M059J (cell line): ENCODE data around the gene MLLT1. TPM values are rescaled to one million over a fixed set of nuclear protein-coding genes. Genes with fewer than 3 reads are reported as not detected.

Source experiments
- DNase-seq: peaks from one replicate; pipeline ENCODE4 v3.0.0-alpha.2; 2012; ENCODE audit warnings: low read depth
- total RNA-seq: library from RNA; depleted of rRNA; stranded (reverse); fragments of >200 nt; shearing (Covaris generic); gene quantifications from 2 replicates; pipeline ENCODE4 v1.2.3, GENCODE V29; 2014

Gene MLLT1
- total RNA-seq, 1 experiment from 2014 or later = 22.6 TPM

DNA sequence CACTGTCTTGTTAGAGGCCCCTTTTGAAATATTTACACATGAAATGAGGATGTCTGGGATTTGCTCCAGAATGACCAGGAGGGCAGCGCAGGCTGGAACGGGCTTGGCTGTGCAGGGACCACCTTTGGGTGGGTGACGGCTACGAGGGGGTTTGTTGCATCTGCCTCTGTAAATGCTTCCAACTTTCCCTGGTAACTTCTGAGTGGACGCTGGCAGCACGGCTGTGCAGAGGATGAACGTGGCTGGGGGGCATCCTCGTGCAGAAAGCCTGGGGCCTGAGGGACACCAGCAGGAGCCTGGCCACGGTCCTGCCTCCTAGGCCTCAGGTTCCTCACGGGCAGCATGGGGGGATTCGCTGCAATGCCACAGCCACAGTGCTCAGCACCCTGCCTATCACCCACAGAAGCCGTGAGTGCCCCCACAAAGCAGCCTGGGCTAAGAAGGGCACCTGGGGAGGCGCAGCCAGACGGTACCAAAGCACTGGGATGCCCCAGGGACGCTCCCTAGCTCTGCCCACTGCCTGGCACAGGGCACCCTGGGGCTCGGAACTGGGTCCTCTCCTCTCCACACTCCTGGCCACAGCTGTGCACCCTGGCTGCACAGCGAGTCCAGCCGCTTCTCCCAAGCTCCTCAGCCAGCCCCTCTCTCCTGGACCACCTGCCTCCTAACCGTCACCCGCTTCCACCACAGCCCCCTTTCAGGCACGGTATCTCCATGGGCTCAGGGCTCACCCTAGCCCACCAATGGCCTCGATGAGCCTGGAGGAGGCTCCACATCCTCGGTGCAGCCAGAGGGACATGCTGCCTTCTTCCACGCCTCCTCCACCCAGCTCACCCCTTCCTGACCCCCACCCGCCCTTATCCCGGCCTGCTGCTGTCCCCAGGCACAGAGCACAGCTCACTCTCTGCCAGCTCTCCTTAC is 44.5 kb downstream of the MLLT1 start:
- no peak for DNase-seq

DNA sequence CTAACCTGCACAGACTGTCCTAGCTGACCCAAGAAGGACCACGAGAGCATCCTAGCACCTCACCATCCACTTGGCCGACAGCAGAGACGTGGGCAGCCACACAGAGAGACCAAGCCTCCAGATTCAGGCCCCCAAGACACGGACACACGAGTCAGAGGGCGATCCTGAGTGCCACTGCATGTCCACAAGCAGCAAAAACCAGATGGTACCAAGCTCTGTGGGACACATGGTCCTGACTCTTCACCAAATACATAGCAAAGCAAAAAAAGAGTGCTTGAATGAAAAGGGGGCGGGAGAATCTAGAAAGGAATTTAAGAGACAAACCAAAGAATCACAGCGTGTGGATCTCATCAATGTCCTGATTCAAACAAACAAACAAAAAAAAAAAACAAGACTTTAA is 45.2 kb downstream of the MLLT1 start:
- no peak for DNase-seq

DNA sequence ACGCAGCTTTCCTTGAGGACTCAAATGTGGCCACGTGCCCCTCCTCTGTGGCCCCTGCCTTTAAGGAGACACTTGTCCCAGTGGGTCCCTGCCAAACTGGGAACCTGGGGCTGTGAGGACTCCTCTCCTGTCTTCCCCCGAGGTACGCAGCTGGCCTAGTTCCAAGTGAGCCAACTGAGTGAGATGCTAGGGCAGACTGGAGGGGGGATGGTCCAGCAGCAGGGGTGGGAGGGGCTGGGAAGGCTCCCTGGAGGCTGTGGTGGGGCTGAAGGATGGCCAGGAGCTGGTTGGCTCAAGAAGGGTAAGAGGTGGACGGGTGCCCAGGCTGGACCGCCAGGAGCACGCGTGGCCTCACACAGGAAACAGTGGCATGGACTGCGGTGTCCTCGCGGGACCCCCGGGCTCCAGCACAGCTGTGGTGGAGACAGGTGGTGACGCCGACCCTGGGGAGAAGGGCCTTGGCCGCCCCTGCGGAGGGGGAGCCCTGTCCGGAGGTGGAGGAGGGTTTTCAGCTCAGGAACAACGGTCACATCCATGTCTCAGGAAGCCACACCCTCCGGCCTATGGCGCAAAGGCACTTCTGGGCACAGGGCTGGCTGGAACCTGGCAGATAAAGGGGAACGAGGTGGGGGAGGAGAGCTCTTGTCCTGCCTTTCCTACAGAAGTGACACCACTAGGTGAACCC is 45.8 kb downstream of the MLLT1 start:
- DNase-seq = peak; percentile 56

DNA sequence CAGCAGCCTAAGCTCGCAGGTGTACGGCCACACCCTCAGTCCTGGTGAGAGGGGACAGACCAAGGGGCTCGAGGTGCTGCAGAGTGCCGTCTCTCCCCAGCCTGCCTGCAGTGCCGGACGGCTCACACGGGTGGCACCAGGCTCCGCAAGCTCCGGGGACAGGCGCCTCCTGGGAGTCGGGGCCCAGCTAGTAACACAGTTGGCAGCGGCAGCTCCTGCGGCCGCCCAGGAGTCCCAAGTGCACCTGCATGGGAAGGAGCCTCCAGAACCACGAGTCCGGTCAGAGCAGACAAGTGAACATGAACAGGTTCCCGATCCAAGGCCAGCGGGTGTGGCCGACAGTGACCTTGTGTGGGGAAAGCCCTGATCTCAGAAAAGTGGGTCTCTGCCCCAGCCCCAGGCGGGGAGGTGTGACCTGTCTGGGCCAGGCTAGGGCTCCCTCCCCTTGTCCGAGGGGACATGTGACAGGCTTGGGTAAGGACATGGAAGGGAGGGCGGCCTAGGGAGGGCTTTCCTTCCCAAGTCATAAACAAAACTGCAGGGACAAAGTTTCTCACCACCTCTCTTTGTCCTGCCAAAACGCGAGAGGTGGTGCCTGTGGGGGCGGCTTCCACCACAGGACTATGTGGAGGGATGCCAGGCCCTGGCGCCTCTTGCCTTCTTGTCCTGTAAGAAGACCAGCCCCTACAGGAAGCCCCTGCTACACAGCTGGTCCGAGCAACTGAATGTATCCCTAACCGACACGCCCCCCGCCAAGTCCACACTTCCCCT is 46.5 kb downstream of the MLLT1 start:
- peak; percentile 69 for DNase-seq

DNA sequence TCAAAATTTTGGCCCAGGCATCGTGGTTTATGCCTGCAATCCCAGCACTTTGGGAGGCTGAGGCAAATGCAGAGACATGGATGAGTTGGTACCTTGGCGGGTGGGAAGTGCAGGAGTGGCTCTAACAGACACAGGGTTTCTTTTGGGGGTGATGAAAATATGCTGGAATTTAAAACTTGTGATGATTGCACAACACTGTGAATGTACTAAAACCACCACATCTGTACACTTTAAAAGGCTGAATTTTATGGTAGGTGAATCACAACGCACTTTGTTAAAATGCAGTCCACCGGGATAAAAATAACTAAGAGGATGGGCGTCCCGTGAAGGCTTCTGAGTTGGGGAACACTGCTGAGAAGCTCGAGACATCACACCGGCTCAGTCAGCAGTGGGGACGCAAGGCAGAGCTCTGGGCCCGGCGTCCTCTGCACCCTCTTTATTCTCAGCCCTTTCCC is 47.1 kb downstream of the MLLT1 start:
- peak; percentile 87 for DNase-seq

DNA sequence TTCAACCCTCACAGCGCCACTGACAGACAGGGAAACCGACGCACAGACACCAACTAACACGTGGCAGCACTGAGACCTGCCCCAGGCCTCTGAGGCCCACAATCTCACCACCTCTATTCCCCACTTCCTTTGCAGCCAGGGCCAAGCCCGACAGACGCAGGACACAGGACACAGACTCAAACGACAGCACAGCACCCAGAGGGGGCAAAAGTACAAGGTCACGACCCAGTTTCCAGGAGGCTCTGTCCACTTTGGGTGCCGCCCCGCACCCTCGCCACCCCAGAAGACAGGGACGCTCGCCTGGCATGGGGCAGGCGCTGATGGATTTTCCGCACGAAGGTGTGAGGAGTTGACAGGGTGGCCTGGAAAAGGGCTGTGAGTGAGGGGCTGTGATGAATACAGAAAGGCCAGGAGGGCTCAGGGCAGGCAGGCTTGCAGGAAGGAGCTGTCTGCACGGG is 48.8 kb downstream of the MLLT1 start:
- DNase-seq = no peak

DNA sequence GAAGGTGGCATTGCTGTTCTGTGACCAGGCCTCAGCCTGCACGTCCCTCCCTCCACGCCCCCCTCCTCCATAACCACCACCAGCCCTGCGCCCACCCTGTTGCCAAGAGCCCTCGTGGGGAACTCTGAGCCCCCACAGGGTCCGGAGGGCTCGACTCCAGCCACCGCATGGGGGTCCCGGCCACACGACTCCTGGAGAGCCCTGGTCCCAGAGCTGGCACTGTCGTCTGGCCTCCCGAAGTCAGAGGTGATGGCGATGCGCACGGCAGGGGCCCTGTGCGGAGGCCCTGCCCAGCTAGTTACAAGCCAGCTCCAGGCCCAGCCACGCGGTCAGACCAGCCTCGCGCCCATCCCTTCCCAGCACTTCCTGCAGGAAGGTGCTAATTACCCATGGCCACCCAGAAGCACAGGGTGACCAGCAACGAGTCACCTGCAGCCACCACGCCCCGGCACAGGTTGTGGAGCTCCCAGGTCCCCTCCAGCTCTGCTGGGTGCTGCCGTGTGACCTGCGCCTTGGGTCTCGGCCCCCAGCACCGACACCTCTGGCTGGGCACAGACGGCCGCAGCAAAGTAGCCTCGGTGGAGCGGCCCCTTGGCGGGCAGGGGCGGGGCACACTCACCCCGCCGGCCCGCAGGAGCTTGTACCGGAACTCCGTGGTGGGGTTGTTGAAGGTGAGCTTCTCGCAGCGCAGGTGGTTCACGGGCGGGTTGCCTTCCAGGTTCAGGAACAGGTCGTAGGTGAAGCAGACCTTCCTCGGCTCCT is 49.6 kb downstream of the MLLT1 start:
- no peak for DNase-seq

DNA sequence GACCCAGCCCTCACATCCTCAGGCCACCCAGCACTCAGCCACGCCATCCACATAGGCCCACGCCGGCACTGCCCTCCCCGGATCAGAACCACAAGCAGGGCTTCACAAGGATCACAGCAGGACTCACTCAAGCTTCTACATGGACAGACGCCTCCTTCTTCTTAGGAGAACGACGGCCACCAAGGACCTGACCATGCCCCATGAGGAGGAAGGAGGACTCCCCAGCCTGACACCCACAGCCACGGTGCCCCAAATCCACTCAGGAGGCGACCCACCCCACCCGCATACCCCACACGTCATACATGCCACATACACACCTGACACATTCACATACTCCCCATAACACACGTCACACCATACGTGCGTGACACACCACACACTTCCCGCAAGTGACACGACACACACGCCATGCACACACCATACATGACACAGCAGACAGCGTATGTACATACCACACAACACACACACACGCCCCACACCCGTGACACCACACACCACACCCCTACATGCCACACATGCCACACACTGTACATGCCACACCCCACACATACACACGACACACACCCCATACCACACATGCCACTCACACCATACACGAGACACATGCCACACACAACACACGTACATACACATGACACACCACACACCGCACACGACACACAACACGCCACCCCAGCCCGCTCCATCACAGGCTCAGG is 50.4 kb downstream of the MLLT1 start:
- DNase-seq = no peak

DNA sequence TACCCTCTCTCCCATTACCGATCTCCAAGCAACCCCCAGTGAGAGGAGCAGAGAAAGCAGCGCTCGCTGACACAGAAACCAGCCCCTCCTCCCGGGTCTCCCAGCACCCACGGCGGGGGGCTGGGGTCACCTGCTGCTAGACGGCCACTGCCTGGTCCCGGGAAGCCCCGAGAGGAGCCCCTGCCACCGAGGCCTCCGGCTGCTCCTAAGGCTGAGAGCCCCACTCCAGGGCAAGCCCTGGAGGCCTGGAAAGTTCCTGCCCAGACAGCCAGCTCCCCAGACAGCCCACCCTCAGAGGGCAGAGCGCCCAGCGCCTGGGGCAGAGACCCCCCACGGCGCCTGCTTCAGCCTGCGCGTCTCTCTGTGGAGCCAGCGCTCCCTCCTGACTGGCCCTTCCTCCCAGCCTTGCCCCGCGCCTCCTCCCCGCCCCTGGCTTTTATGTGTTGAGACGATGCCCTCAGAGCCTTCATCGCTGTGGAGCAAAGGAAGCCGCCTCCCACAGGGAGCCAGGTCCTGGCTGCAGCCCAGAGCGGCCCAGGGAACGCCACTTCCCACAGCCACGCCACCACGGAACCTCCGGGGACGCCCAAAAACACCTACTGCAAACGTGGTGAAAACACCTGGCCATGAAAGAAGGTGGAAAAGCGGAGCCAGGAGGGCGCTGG is 51.1 kb downstream of the MLLT1 start:
- DNase-seq = no peak

DNA sequence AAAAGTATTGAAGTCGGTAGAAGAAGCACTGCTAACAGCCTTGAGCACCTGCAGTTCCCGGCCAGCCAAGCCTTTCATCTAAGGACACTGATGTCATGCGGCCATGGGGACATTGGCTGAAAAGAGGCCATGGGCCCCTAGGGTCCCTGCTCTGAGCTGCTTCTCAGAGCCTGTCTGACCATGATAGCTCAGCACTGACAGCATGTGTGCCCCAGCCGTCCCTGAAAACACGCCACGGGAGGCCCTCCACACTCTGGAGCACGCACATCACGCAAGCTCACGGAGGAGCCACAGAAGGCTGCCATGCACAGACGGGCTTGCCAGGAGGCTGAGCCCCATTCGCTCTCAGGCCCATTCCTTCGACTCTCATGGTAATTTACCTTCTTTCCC is 51.8 kb downstream of the MLLT1 start:
- no peak for DNase-seq

DNA sequence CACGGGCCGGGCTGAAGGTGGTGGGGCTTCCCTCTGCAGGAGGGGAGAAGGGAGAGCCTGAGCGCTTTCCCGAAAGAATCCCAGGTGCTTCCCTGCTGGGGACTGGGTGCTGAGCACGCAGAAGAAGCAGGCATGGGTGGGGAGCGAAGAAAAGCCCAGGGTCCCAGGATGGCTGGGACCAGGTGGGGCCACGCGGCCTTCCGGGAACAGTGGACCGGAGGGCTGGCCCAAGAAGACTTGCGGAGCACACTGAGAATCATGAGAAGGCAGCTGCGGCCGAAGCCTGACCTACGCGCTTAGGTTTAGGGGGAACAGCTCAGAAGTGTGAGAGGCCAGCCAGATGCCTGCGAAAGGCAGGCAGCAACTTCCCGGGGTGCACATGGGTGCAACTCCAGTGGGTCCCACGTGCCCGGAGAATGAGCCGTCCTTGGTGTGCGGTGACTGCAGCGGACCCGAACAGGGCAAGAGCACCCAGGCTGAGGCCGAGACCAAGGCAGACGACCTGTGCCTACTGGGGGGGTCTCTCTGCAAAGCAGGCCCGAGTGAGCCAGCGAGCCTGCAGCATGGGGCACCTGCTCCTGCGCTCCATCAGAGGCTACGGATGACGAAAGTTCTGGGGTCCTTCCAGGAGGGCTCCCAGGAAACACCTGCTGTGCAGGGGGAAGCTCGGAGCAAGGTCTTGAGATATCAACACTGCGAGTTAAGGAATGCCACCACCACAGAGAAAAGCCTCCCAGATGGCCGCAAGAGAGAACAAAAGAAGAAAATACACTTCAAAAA is 52.4 kb downstream of the MLLT1 start:
- no peak for DNase-seq

DNA sequence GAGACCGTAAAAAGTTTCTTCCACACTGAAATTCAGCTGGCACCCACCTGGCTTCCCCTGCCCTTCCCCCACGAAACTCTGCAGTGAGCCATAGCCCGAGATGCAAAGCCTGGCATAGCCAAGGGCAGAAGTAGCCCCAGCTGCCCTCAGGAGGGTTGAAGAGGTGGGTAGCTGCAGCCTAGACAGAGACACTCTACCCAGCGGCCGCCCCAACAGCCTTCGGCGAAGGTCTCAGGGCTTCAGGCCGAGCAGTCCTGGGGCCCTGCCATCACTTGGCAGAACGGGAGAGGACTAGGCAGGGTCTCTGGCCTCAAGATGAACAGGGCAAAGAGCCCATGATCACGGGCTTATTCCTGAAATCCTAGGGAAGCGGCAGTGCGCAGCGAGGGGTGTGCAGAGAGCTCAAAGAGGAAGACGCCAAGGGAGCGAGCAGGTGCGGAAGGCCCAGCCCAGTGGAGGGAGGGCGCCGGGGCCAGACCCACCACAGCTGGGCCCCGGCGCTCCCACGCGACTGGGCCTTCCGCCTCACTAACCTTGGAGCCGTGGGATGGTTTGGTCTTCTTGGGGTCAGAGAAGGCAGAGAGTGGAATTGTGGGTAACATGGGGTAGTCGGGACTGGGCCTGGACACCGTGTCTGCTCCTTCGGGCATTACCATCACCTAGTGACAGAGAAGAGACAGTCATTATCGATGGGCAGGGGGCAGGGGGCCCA is 53.2 kb downstream of the MLLT1 start:
- DNase-seq = no peak

DNA sequence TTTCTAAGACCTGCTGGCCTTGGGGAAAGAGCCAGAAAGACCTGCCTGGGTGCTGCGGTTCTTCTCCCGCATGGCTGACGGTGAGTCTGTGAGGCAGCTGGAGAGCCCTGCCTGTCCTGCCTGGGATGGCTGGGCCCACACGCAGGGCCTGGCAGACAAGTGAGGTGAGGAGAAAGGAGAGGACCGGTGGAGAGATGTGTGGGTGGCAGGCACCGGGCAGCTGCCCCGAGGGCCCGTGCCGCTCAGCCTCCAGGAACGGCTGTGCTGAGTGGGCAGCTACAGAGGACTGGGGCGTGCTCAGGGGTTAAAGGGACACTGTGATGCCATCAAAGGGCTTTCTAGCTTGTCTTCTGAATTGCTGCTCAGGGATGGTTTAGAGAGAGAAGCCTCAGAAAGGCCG is 53.8 kb downstream of the MLLT1 start:
- no peak for DNase-seq

DNA sequence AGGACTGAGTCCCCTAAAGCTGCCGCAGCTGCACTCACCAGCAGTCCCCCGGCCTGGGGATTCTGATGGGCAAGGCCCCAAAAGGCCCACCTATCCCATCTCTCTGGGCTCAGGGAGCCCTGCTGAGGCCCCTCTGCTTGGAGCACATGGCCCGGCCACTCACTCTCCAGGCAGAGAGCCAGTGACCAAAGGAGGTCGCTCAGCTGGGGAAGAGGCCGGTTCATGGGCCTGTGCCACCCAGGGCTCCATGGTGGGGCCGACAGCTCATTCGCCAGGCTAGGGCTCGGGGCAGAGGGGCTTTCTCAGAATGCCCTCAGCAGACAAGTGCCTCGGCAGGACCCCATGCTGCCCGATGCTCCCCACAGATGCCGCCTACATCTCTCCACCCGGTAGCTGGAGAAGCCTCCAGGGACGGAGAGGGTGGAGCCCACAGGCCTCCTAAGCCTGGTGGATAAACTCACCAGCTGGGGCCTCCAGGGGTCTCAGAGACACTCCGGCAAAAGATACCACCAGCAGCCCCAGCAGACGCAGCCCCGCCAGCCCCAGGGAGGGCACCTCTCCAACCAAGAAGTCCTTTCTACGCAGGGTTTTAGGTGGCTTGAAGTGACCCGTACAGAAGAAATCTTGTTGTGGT is 54.4 kb downstream of the MLLT1 start:
- DNase-seq = no peak

DNA sequence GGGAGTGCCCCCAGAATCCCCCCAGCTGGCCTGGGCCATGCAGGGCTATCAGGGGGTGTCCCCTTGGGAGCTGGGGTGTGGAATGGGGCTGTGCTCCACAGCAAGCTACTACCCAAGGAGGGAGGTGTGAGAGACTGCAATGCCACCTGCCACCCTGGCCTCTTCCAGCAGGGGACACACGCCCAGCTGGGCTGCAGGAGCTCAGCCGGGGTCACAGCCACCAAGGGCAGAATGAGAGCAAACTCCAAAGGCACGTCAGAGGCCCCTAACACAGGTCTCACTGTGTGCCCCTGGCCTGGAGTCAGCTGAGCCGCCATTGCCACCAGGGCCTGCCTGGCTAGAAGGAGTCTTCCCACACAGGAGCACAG is 55.5 kb downstream of the MLLT1 start:
- no peak for DNase-seq

DNA sequence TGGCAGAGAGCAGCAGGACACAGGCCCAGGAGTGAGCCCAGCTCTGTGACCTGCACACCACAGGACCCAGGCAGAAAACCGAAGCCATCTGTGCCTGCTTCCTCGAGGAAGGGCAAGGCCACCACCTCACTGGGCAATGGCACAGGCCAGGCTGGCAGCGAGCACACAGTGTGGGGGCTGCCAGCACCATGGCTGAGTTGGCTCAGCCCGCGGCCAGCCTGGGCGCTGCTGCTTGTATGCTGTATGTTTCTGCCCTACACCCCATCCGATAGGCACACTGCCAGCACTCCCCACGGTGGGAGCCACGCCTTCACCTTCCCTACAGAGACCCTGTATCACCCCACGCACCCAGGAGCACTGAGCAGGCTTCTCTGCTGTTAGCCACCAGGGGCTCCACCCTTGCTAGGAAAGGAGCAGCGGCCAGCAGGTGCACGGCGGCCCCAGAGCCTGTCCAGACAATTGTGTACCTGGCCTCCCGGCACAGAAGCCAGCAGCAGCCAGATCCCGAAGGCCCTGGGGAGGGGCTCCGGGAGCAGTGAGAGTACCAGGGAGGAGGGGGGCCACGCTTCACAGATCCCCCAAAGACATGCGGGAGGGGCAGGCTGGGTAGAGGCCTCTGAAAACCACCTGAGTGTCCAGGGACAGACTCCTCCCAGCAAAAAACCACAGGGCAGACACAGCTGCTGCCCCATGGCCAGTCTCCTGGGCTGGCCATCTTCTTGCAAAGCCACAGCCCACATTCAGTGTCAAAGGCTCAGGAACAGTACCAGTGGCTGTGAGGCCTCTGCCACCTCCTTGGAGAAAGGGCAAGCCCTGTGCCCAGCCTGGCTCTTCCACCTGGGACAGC is 56.1 kb downstream of the MLLT1 start:
- DNase-seq = no peak

DNA sequence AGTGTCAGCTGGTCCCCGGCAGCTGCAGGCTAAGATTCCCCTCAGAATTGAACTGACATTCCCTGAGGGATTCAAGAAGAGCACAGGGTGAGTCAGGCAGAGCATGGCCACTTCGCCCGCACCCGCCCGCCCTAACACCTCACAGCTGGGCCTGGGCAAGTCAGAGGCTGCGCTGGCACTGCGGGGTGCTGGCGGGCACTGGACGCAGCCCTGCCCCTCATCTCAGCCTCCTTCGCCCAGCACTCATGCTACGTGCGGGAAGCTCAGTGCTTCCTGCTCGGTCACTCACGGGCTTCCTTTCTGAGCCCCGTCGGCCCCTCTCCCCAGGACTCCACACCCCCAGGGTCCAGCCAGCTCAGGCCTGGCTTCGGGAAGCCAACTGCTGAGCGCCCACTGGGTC is 56.9 kb downstream of the MLLT1 start:
- DNase-seq = no peak
